ENCODE measurements around the gene TEDDM1. TPM values are rescaled to one million over a fixed set of nuclear protein-coding genes. Genes with fewer than 3 reads are reported as not detected.
"Not testable (repeated sequence)": the region's sequence is repeated elsewhere in the genome, so short reads cannot be mapped to it uniquely, and the experiment has no call there.

The TEDDM1 gene
- total and polyA plus RNA-seq, 4 donors, result not detected

DNA sequence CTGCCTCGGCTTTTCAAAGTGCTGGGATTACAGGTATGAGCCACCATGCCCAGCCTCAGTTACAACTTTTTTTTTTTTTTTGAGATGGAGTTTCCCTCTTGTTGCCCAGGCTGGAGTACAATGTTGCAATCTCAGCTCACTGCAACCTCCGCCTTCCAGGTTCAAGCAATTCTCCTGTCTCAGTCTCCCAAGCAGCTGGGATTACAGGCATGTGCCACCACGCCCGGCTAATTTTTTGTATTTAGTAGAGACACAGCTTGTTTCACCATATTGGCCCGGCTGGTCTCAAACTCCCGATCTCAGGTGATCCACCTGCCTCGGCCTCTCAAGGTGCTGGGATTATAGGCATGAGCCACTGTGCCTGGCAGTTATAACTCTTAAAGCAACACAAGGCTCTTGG is 20.7 kb downstream of the TEDDM1 start:
- intact Hi-C loops (cut with DNase I); H3K9me3 ChIP-seq (ENCODE audit: control insufficient read depth, low read length); ATAC-seq (ENCODE audit: low FRiP score); H3K4me1 ChIP-seq (ENCODE audit: control insufficient read depth in 1 of 2, insufficient read depth in 2 of 2, low read length in 2 of 2); DNase-seq; H3K27ac ChIP-seq (ENCODE audit: low read depth in 1 of 2, low read length in 2 of 2); H3K4me3 ChIP-seq (ENCODE audit: low read length in 2 of 2); H3K27me3 ChIP-seq (ENCODE audit: control insufficient read depth in 1 of 2, insufficient read depth in 2 of 2, low read length in 1 of 2): not testable (repeated sequence)
- 96% methylated on average over 7 of the region's 7 CpGs for WGBS, 2 donors
- H3K36me3 ChIP-seq (ENCODE audit: control insufficient read depth in 1 of 2, insufficient read depth in 2 of 2, low read length in 1 of 2), result peaks cover 6 to 15% of the 10 kb centered on the region in 2 donors

GRCh38 chr1:182376936-182377574 is 23.4 kb downstream of the TEDDM1 start:
- Histone ChIP-seq H3K27ac (ENCODE audit: low read depth in 1 of 2, low read length in 2 of 2) (no peak overlapping the region), H3K4me1 (ENCODE audit: control insufficient read depth in 1 of 2, insufficient read depth in 2 of 2, low read length in 2 of 2) (peaks cover 0 to 3% of the 10 kb centered on the region in 2 donors), H3K36me3 (ENCODE audit: control insufficient read depth in 1 of 2, insufficient read depth in 2 of 2, low read length in 1 of 2) (no peaks in the 10 kb centered on the region), H3K27me3 (ENCODE audit: control insufficient read depth in 1 of 2, insufficient read depth in 2 of 2, low read length in 1 of 2) (no peaks in the 10 kb centered on the region), H3K9me3 (ENCODE audit: control insufficient read depth, low read length) (no peaks in the 10 kb centered on the region), H3K4me3 (ENCODE audit: low read length in 2 of 2) (no peak overlapping the region)
- ATAC-seq (ENCODE audit: low FRiP score), result no peak
- DNase-seq, result no peak
- intact Hi-C loops (cut with DNase I), result no loop called here

DNA sequence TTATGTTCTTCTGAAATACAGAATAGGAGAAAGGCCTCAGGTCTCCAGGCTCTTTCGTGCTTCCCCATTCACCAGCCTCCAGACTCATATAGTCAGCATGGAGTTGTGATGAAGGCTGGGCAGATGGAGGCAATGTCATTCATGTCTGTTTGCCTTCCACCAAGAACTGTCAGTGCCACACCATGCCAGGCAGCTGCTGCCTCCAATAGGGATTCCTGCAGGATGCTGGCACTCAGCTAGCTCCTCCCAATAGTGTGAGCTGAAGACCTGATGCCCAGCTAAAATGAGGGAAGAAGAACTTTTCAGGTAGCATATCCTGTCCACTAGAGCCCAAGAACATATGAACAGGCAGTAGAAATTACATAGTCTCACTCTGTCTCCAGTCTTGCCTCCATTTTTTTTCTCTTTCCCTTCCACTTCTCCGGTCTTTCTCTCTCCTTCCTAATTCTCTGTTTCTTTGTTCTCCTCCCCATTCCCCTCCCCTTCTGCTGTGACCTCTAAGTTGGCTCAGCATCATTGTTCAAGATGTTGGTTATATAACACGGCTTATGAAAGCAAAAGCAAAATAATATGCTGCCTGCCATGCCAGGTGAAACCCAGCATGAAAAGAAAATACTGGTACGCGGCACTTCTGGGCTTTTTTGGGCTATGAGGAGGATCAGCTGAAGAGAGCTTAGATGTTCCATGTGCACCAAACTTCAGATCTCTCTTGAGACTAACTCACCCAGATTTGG is 26.2 kb downstream of the TEDDM1 start:
- intact Hi-C loops (cut with DNase I), result no loop called here
- Histone ChIP-seq H3K9me3 (ENCODE audit: control insufficient read depth, low read length) (no peaks in the 10 kb centered on the region), H3K27ac (ENCODE audit: low read depth in 1 of 2, low read length in 2 of 2) (no peak overlapping the region), H3K36me3 (ENCODE audit: control insufficient read depth in 1 of 2, insufficient read depth in 2 of 2, low read length in 1 of 2) (no peaks in the 10 kb centered on the region), H3K4me1 (ENCODE audit: control insufficient read depth in 1 of 2, insufficient read depth in 2 of 2, low read length in 2 of 2) (peaks cover 0 to 6% of the 10 kb centered on the region in 2 donors), H3K4me3 (ENCODE audit: low read length in 2 of 2) (no peak overlapping the region), H3K27me3 (ENCODE audit: control insufficient read depth in 1 of 2, insufficient read depth in 2 of 2, low read length in 1 of 2) (no peaks in the 10 kb centered on the region)
- DNase-seq (no peak), ATAC-seq (ENCODE audit: low FRiP score) (no peak)
- WGBS, 2 donors, result 27 to 29% methylated on average over 5 of the region's 5 CpGs

DNA sequence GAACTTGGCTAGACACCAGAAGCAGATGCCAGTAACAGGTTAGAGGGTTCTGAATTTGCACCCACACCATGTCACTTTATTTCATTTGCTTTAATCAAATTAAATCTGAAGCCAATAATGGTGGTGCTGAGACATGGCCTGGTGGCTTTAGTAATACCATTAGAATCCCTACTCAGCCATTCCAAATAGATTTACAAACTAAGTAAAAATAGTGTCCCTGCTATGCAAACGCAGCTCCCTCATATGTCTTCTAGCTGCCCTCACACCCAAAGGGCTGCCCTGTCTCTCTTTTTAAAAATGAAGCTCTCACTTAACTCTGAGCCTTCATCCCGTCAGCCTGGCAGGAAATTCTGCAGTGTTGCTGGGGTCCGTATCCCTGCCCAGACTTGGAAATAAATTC is 29.9 kb downstream of the TEDDM1 start:
- no peak for DNase-seq
- Histone ChIP-seq H3K27ac (ENCODE audit: low read depth in 1 of 2, low read length in 2 of 2) (no peak overlapping the region), H3K9me3 (ENCODE audit: control insufficient read depth, low read length) (no peaks in the 10 kb centered on the region), H3K4me3 (ENCODE audit: low read length in 2 of 2) (no peak overlapping the region), H3K27me3 (ENCODE audit: control insufficient read depth in 1 of 2, insufficient read depth in 2 of 2, low read length in 1 of 2) (no peaks in the 10 kb centered on the region), H3K4me1 (ENCODE audit: control insufficient read depth in 1 of 2, insufficient read depth in 2 of 2, low read length in 2 of 2) (peaks cover 3 to 6% of the 10 kb centered on the region in 2 donors), H3K36me3 (ENCODE audit: control insufficient read depth in 1 of 2, insufficient read depth in 2 of 2, low read length in 1 of 2) (no peaks in the 10 kb centered on the region)
- WGBS, 2 donors, result 58 to 66% methylated on average over 3 of the region's 3 CpGs
- intact Hi-C loops (cut with DNase I), result no loop called here
- ATAC-seq (ENCODE audit: low FRiP score), result no peak

DNA sequence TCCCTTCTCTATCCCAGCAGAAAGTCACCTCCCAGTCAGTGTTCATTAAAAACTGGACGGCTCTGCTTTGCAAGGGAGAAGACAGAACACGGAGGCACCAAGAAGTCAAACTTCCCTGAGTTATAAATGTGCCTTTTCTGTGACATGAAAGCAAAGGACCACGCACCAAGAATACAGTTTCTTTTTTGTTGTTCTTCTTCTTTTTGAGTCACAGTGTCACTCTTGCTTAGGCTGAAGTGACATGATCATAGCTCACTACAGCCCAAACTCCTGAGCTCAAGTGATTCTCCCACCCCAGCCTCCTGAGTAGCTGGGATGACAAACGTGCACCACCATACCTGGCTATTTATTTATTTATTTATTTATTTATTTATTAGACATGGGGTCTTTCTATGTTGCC is 31.6 kb downstream of the TEDDM1 start:
- Histone ChIP-seq H3K27ac (ENCODE audit: low read depth in 1 of 2, low read length in 2 of 2) (no peak overlapping the region), H3K27me3 (ENCODE audit: control insufficient read depth in 1 of 2, insufficient read depth in 2 of 2, low read length in 1 of 2) (no peaks in the 10 kb centered on the region), H3K4me1 (ENCODE audit: control insufficient read depth in 1 of 2, insufficient read depth in 2 of 2, low read length in 2 of 2) (peaks cover 3 to 4% of the 10 kb centered on the region in 2 donors), H3K9me3 (ENCODE audit: control insufficient read depth, low read length) (no peaks in the 10 kb centered on the region), H3K36me3 (ENCODE audit: control insufficient read depth in 1 of 2, insufficient read depth in 2 of 2, low read length in 1 of 2) (no peaks in the 10 kb centered on the region), H3K4me3 (ENCODE audit: low read length in 2 of 2) (no peak overlapping the region)
- ATAC-seq (ENCODE audit: low FRiP score) (no peak), DNase-seq (no peak)
- WGBS, 2 donors, result 56 to 62% methylated on average over 4 of the region's 4 CpGs
- intact Hi-C loops (cut with DNase I), result no loop called here

- DNase-seq, result no peak
- H3K27me3 ChIP-seq (ENCODE audit: control insufficient read depth in 1 of 2, insufficient read depth in 2 of 2, low read length in 1 of 2), result no peaks in the 10 kb centered on the region
- intact Hi-C loops (cut with DNase I), result no loop called here
- peaks cover 3 to 4% of the 10 kb centered on the region in 2 donors for H3K4me1 ChIP-seq (ENCODE audit: control insufficient read depth in 1 of 2, insufficient read depth in 2 of 2, low read length in 2 of 2)
- no peaks in the 10 kb centered on the region for H3K36me3 ChIP-seq (ENCODE audit: control insufficient read depth in 1 of 2, insufficient read depth in 2 of 2, low read length in 1 of 2)
- H3K27ac ChIP-seq (ENCODE audit: low read depth in 1 of 2, low read length in 2 of 2), result no peak overlapping the region
- 62 to 69% methylated on average over 4 of the region's 4 CpGs for WGBS, 2 donors
- no peak for ATAC-seq (ENCODE audit: low FRiP score)
- no peak overlapping the region for H3K4me3 ChIP-seq (ENCODE audit: low read length in 2 of 2)
- H3K9me3 ChIP-seq (ENCODE audit: control insufficient read depth, low read length), result no peaks in the 10 kb centered on the region
These were observed 32.1 kb downstream of the TEDDM1 start for GRCh38 chr1:182368358-182368757.

DNA sequence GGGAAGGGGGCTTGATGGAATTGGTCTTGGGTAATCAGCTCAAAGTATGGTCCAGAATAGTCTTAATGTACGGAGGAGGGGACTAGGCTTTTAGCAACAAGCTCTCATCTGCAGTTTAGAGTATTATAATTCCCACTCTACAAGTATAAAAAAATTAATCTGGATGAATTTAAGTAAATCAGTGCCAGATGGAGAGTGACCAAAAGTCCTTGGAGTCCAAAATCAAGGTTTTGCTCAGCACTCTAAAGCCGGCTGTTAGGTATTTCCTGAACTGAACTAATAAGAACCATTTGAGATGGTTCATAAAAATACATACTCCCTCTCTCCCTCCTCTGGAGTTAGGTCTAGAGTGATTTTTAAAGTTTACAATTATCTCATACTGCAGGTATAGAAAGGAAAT is 32.5 kb downstream of the TEDDM1 start:
- Histone ChIP-seq H3K27me3 (ENCODE audit: control insufficient read depth in 1 of 2, insufficient read depth in 2 of 2, low read length in 1 of 2) (no peaks in the 10 kb centered on the region), H3K27ac (ENCODE audit: low read depth in 1 of 2, low read length in 2 of 2) (no peak overlapping the region), H3K36me3 (ENCODE audit: control insufficient read depth in 1 of 2, insufficient read depth in 2 of 2, low read length in 1 of 2) (no peaks in the 10 kb centered on the region), H3K4me3 (ENCODE audit: low read length in 2 of 2) (no peak overlapping the region), H3K9me3 (ENCODE audit: control insufficient read depth, low read length) (no peaks in the 10 kb centered on the region), H3K4me1 (ENCODE audit: control insufficient read depth in 1 of 2, insufficient read depth in 2 of 2, low read length in 2 of 2) (peaks cover 3 to 4% of the 10 kb centered on the region in 2 donors)
- peak; percentile 61 for ATAC-seq (ENCODE audit: low FRiP score)
- WGBS, 2 donors, result 6 to 7% methylated on average over 2 of the region's 2 CpGs
- DNase-seq, result no peak
- intact Hi-C loops (cut with DNase I), result no loop called here

DNA sequence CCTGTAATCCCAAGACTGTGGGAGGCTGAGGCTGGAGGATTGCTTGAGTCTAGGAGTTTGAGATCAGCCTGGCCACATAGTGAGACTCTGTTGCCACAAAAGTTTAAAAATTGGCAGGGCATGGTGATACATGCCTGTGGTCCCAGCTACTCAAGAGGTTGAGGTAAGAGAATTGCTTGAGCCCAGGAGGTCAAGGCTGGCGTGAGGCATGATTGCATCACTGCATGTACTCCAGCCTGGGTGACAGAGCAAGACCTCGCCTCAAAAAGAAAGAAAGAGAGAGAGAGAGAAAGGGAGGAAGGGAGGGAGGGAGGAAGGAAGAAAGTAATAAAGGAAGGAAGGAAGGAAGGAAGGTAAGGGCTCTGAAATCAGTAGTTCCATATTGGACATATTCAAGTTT is 33.9 kb downstream of the TEDDM1 start:
- ATAC-seq (ENCODE audit: low FRiP score), result no peak
- 92 to 96% methylated on average over 2 of the region's 2 CpGs for WGBS, 2 donors

GRCh38 chr1:182359645-182360044 is 40.8 kb downstream of the TEDDM1 start:
- no peaks in the 10 kb centered on the region for H3K9me3 ChIP-seq (ENCODE audit: control insufficient read depth, low read length)
- ATAC-seq (ENCODE audit: low FRiP score) (no peak), DNase-seq (no peak)
- H3K27me3 ChIP-seq (ENCODE audit: control insufficient read depth in 1 of 2, insufficient read depth in 2 of 2, low read length in 1 of 2), result no peaks in the 10 kb centered on the region
- no peaks in the 10 kb centered on the region for H3K36me3 ChIP-seq (ENCODE audit: control insufficient read depth in 1 of 2, insufficient read depth in 2 of 2, low read length in 1 of 2)
- H3K4me3 ChIP-seq (ENCODE audit: low read length in 2 of 2), result no peak overlapping the region
- H3K4me1 ChIP-seq (ENCODE audit: control insufficient read depth in 1 of 2, insufficient read depth in 2 of 2, low read length in 2 of 2), result no peaks in the 10 kb centered on the region
- no peak overlapping the region for H3K27ac ChIP-seq (ENCODE audit: low read depth in 1 of 2, low read length in 2 of 2)
- WGBS, 2 donors, result 50 to 61% methylated on average over 7 of the region's 7 CpGs
- intact Hi-C loops (cut with DNase I), result no loop called here

More for the DNA sequence above, 33.9 kb downstream of the TEDDM1 start:
- no peak for DNase-seq
- Histone ChIP-seq H3K4me3 (ENCODE audit: low read length in 2 of 2) (no peak overlapping the region), H3K36me3 (ENCODE audit: control insufficient read depth in 1 of 2, insufficient read depth in 2 of 2, low read length in 1 of 2) (no peaks in the 10 kb centered on the region), H3K9me3 (ENCODE audit: control insufficient read depth, low read length) (no peaks in the 10 kb centered on the region), H3K27me3 (ENCODE audit: control insufficient read depth in 1 of 2, insufficient read depth in 2 of 2, low read length in 1 of 2) (no peaks in the 10 kb centered on the region), H3K27ac (ENCODE audit: low read depth in 1 of 2, low read length in 2 of 2) (no peak overlapping the region), H3K4me1 (ENCODE audit: control insufficient read depth in 1 of 2, insufficient read depth in 2 of 2, low read length in 2 of 2) (peaks cover 3 to 4% of the 10 kb centered on the region in 2 donors)
- intact Hi-C loops (cut with DNase I), result no loop called here

Measured in aorta (tissue), 5 donors.